H1 (cell line): Measurements from ENCODE around the gene IFI16. TPM values are rescaled to one million over a fixed set of nuclear protein-coding genes. Genes with fewer than 3 reads are reported as not detected.

ENCODE experiments used
- CTCF ChIA-PET: fragments of 300-600 bp; sonication (Branson Sonifier 250); formaldehyde crosslinking; loops from one replicate; lab custom pipeline; 2021; ENCODE audit not compliant: partially characterized antibody; lab: Charles Lee
- POLR2A ChIA-PET: fragments of 300-600 bp; sonication (Branson Sonifier 250); formaldehyde crosslinking; loops from one replicate; lab custom pipeline; 2021; ENCODE audit warnings: inconsistent platforms; ENCODE audit not compliant: partially characterized antibody; lab: Charles Lee
- DNase-seq, 2 experiments: peaks; one replicate each; pipeline versions ENCODE4 v3.0.0 to v3.0.0-alpha.2; 2010 to 2022; ENCODE audit warnings: low spot score in 2 of 2, low read depth in 1 of 2, mixed read lengths in 1 of 2
- FAIRE-seq: peaks from 2 replicates; lab custom pipeline; 2011; peaks lifted over from hg19 to GRCh38; lab: Jason Lieb, UNC
- H2AFZ ChIP-seq: 2 replicates; pipeline ENCODE4 v1.8.1; 2012; ENCODE audit warnings: low read length, inconsistent platforms
- H2AK5ac ChIP-seq: 2 replicates; pipeline ENCODE4 v1.6.1; 2013; ENCODE audit warnings: low read depth, low read length
- H2BK120ac ChIP-seq: replicated peaks from 2 replicates; pipeline ENCODE3; 2013; ENCODE audit warnings: low read depth, low read length, inconsistent platforms
- H2BK12ac ChIP-seq: 2 replicates; pipeline ENCODE4 v1.6.1; 2013; ENCODE audit warnings: low read depth, low read length
- H2BK15ac ChIP-seq: 2 replicates; pipeline ENCODE4 v1.6.1; 2013; ENCODE audit warnings: low read length
- H2BK20ac ChIP-seq: 2 replicates; pipeline ENCODE4 v1.6.1; 2013; ENCODE audit warnings: low read length
- H2BK5ac ChIP-seq: 2 replicates; pipeline ENCODE4 v1.6.1; 2013; ENCODE audit warnings: low read depth, low read length
- H3K14ac ChIP-seq: 2 replicates; pipeline ENCODE4 v1.6.1; 2013; ENCODE audit warnings: inconsistent platforms; ENCODE audit not compliant: insufficient read length
- H3K18ac ChIP-seq: 2 replicates; pipeline ENCODE4 v1.6.1; 2013; ENCODE audit warnings: low read length; ENCODE audit errors: extremely low read depth
- H3K23ac ChIP-seq: 2 replicates; pipeline ENCODE4 v1.6.1; 2013; ENCODE audit warnings: inconsistent platforms; ENCODE audit not compliant: insufficient read length
- H3K23me2 ChIP-seq: 2 replicates; pipeline ENCODE4 v1.6.1; 2013; ENCODE audit warnings: low read depth, low read length
- H3K27ac ChIP-seq: 2 replicates; pipeline ENCODE4 v1.6.1; 2011; ENCODE audit warnings: low read depth, low read length, inconsistent platforms
- H3K27me3 ChIP-seq, 4 experiments: replicated peaks in 1 of 4; 1 replicate in 1 of 4; 2 replicates in 3 of 4; pipeline versions ENCODE4 v1.6.1 to v1.8.1; 2011 to 2013; ENCODE audit warnings: low read length in 3 of 4, mild to moderate bottlenecking in 3 of 4, inconsistent platforms in 2 of 4, mixed read lengths in 2 of 4, moderate library complexity in 1 of 4; ENCODE audit not compliant: control insufficient read depth in 3 of 4, insufficient read depth in 3 of 4; ENCODE audit errors: extremely low read depth in 1 of 4
- H3K36me3 ChIP-seq, 4 experiments: 2 replicates each; pipeline versions ENCODE4 v1.6.1 to v1.8.1; 2011 to 2013; ENCODE audit warnings: mild to moderate bottlenecking in 4 of 4, low read length in 3 of 4, moderate library complexity in 2 of 4, control low read depth in 1 of 4, inconsistent platforms in 1 of 4; ENCODE audit not compliant: insufficient read depth in 4 of 4, control insufficient read depth in 2 of 4
- H3K4ac ChIP-seq: replicated peaks from 2 replicates; pipeline ENCODE3; 2013; ENCODE audit warnings: low read length, low read depth, mixed read lengths, inconsistent platforms; ENCODE audit not compliant: insufficient read length
- H3K4me1 ChIP-seq, 4 experiments: replicated peaks in 1 of 4; 1 replicate in 1 of 4; 2 replicates in 3 of 4; pipeline versions ENCODE4 v1.6.1 to v1.8.1; 2011 to 2013; ENCODE audit warnings: low read length in 3 of 4, inconsistent platforms in 2 of 4, mixed read lengths in 1 of 4; ENCODE audit not compliant: insufficient read depth in 4 of 4, control insufficient read depth in 3 of 4
- H3K4me2 ChIP-seq, 2 experiments: 2 replicates each; pipeline versions ENCODE4 v1.6.1 to v1.8.1; 2011 to 2013; ENCODE audit warnings: low read depth in 2 of 2, low read length in 2 of 2, control low read depth in 1 of 2, inconsistent platforms in 1 of 2, mild to moderate bottlenecking in 1 of 2; ENCODE audit not compliant: insufficient read depth in 1 of 2
- H3K4me3 ChIP-seq, 4 experiments: fragments of 200-600, 300-600 bp in 1 of 4; sonication (generic), shearing (Covaris generic), sonication (Bioruptor Twin) in 1 of 4; 2 replicates each; pipeline versions ENCODE4 v1.5.1 to v1.8.1; 2011 to 2016; ENCODE audit warnings: low read length in 4 of 4, low read depth in 3 of 4, control low read depth in 2 of 4, inconsistent platforms in 2 of 4, mild to moderate bottlenecking in 2 of 4, mixed read lengths in 1 of 4, moderate library complexity in 1 of 4; ENCODE audit not compliant: insufficient read depth in 2 of 4; ENCODE audit errors: extremely low read depth in 1 of 4
- H3K56ac ChIP-seq: replicated peaks from 2 replicates; pipeline ENCODE3; 2013; ENCODE audit warnings: low read depth, mild to moderate bottlenecking, mixed read lengths, low read length, inconsistent platforms; ENCODE audit not compliant: insufficient read length
- H3K79me1 ChIP-seq: 2 replicates; pipeline ENCODE4 v1.6.1; 2013; ENCODE audit warnings: low read depth, low read length, control low read depth
- H3K79me2 ChIP-seq, 2 experiments: 2 replicates each; pipeline versions ENCODE4 v1.6.1 to v1.8.1; 2012 to 2013; ENCODE audit warnings: low read length in 2 of 2, mild to moderate bottlenecking in 2 of 2, inconsistent platforms in 1 of 2; ENCODE audit not compliant: insufficient read depth in 2 of 2, control insufficient read depth in 1 of 2
- H3K9ac ChIP-seq, 4 experiments: replicated peaks in 1 of 4; 1 replicate in 1 of 4; 2 replicates in 3 of 4; pipeline versions ENCODE4 v1.6.1 to v1.8.1; 2011 to 2013; ENCODE audit warnings: low read depth in 3 of 4, low read length in 3 of 4, control low read depth in 2 of 4, mild to moderate bottlenecking in 2 of 4, moderate library complexity in 2 of 4, inconsistent platforms in 1 of 4; ENCODE audit errors: extremely low read depth in 1 of 4
- H3K9me3 ChIP-seq, 2 experiments: 2 replicates each; pipeline versions ENCODE4 v1.6.1 to v1.8.1; 2012 to 2013; ENCODE audit warnings: mild to moderate bottlenecking in 2 of 2, moderate library complexity in 2 of 2, control low read depth in 1 of 2, inconsistent platforms in 1 of 2, low read depth in 1 of 2, low read length in 1 of 2, mixed read lengths in 1 of 2; ENCODE audit not compliant: insufficient read depth in 2 of 2
- H4K20me1 ChIP-seq, 2 experiments: replicated peaks in 1 of 2; 2 replicates each; pipeline versions ENCODE3 to v1.8.1; 2011 to 2013; ENCODE audit warnings: inconsistent platforms in 2 of 2, low read length in 2 of 2, mild to moderate bottlenecking in 1 of 2; ENCODE audit not compliant: insufficient read depth in 2 of 2, control insufficient read depth in 1 of 2
- H4K5ac ChIP-seq: 2 replicates; pipeline ENCODE4 v1.6.1; 2013; ENCODE audit warnings: low read length, low read depth, mixed read lengths, inconsistent platforms; ENCODE audit not compliant: insufficient read length
- H4K8ac ChIP-seq: 2 replicates; pipeline ENCODE4 v1.8.0; 2013; ENCODE audit warnings: mild to moderate bottlenecking, moderate library complexity, low read length, inconsistent platforms; ENCODE audit not compliant: insufficient read depth; ENCODE audit errors: extremely low read depth
- H4K91ac ChIP-seq: replicated peaks from 2 replicates; pipeline ENCODE3; 2013; ENCODE audit warnings: low read length, mixed read lengths, inconsistent platforms; ENCODE audit not compliant: insufficient read length
- ATF3 ChIP-seq: IDR thresholded peaks from 2 replicates; pipeline ENCODE4 v1.6.1; 2011; ENCODE audit warnings: low read depth, mild to moderate bottlenecking, low read length; ENCODE audit not compliant: insufficient read depth
- CREB1 ChIP-seq: IDR thresholded peaks from 2 replicates; pipeline ENCODE4 v1.6.1; 2012; ENCODE audit warnings: inconsistent platforms
- GABPA ChIP-seq: IDR thresholded peaks from 2 replicates; pipeline ENCODE4 v1.6.1; 2011; ENCODE audit warnings: mild to moderate bottlenecking, low read length, moderate library complexity, borderline replicate concordance; ENCODE audit not compliant: insufficient read depth
- HDAC6 ChIP-seq: IDR thresholded peaks from one replicate; pipeline ENCODE4 v1.7.1; 2012; ENCODE audit warnings: low read depth, mild to moderate bottlenecking, inconsistent platforms, low read length, moderate library complexity
- POLR2A ChIP-seq, 2 experiments: IDR thresholded peaks; 1 replicate in 1 of 2; 2 replicates in 1 of 2; pipeline ENCODE4 v1.6.1; 2011; ENCODE audit warnings: low read depth in 2 of 2, low read length in 2 of 2, mild to moderate bottlenecking in 2 of 2; ENCODE audit errors: control extremely low read depth in 1 of 2
- POLR2AphosphoS5 ChIP-seq: IDR thresholded peaks from 2 replicates; pipeline ENCODE4 v1.6.1; 2011; ENCODE audit warnings: low read depth, low read length
- RAD21 ChIP-seq, 2 experiments: IDR thresholded peaks in 1 of 2; conservative IDR thresholded peaks in 1 of 2; 2 replicates each; pipeline ENCODE4 v1.6.1; 2011; ENCODE audit warnings: low read depth in 2 of 2, low read length in 2 of 2, improper control_type of control experiment in 1 of 2, inconsistent platforms in 1 of 2, mild to moderate bottlenecking in 1 of 2, moderate library complexity in 1 of 2
- SIN3A ChIP-seq, 2 experiments: IDR thresholded peaks in 1 of 2; conservative IDR thresholded peaks in 1 of 2; 2 replicates each; pipeline ENCODE4 v1.6.1; 2011 to 2012; ENCODE audit warnings: low read length in 2 of 2, improper control_type of control experiment in 1 of 2, low read depth in 1 of 2, mild to moderate bottlenecking in 1 of 2
- SP4 ChIP-seq: IDR thresholded peaks from 2 replicates; pipeline ENCODE4 v1.6.1; 2012; ENCODE audit warnings: low read length, inconsistent platforms
- SUZ12 ChIP-seq: fragments of 200-600 bp; sonication (generic); IDR thresholded peaks from 2 replicates; pipeline ENCODE4 v1.6.1; 2012; ENCODE audit warnings: mild to moderate bottlenecking, inconsistent platforms, low read length, moderate library complexity, mixed read lengths
- TAF1 ChIP-seq: IDR thresholded peaks from 2 replicates; pipeline ENCODE4 v1.6.1; 2011; ENCODE audit warnings: mild to moderate bottlenecking, low read depth, low read length
- WGBS, 2 experiments: shearing (Covaris generic) in 1 of 2; methylation state at CpG; one replicate each; pipeline versions ENCODE4 v1.1.6 to v1.1.7; 2013 to 2015; ENCODE audit warnings: low lambda C conversion rate in 2 of 2, mixed read lengths in 2 of 2, inconsistent platforms in 1 of 2, low coverage in 1 of 2, missing lambda C conversion rate in 1 of 2; ENCODE audit not compliant: insufficient replicate concordance in 2 of 2, insufficient coverage in 1 of 2, insufficient read length in 1 of 2; ENCODE audit errors: extremely low coverage in 1 of 2, missing lambda C conversion rate in 1 of 2; 5-methylcytosine and 5-hydroxymethylcytosine counted together
- polyA plus RNA-seq, 7 experiments: library from polyadenylated mRNA; depleted of rRNA in 3 of 7; stranded (reverse) in 5 of 7; unstranded in 2 of 7; fragments of >200 nt in 5 of 7; fragments of 200-250 nt in 2 of 7; gene quantifications; 1 replicate in 5 of 7; 2 replicates in 1 of 7; 4 replicates in 1 of 7; pipeline versions ENCODE4 v1.2.1 to v1.2.3, GENCODE V29; 2011 to 2013; ENCODE audit warnings: missing spikeins in 2 of 7, mixed read lengths in 2 of 7
- total RNA-seq: library from RNA; stranded (reverse); fragmentation: NEBNext Ultra II Directional; extraction: Animal tissue kit (Norgen Biotek cat#: 25700); gene quantifications from 2 replicates; pipeline ENCODE4 v1.2.1, GENCODE V29; 2021

Gene IFI16
- total and polyA plus RNA-seq, 2 of the 8 experiments (the other 6 are each of a cell fraction or from before 2014, with no cell fraction given), result 0.63 to 0.74 TPM

GRCh38 chr1:159091180-159091560 is 81.5 kb downstream of the IFI16 start:
- H3K4me3 ChIP-seq, result no peak overlapping the region
- no peaks in the 10 kb centered on the region for H3K23me2 ChIP-seq
- no peak overlapping the region for H2BK120ac ChIP-seq
- H2BK15ac ChIP-seq, result no peak overlapping the region
- H3K79me2 ChIP-seq, result no peaks in the 10 kb centered on the region
- 85% methylated on average over 2 of the region's 2 CpGs; no CpG with 5 or more reads in 1 of the 2 experiments for WGBS, 2 experiments
- H3K4ac ChIP-seq, result no peak overlapping the region
- CTCF ChIA-PET, result interaction anchor here (0.6 to 3.4 kb wide), 4 partner anchors 11 to 408 kb away, joined by 3 to 23 read pairs (median 12); partner anchors contain the start of gene AIM2
- no peak overlapping the region for H3K23ac ChIP-seq
- no peak for FAIRE-seq
- no peak overlapping the region for H4K8ac ChIP-seq
- H3K9me3 ChIP-seq, result no peaks in the 10 kb centered on the region
- TF ChIP-seq CREB1 (no peak), POLR2AphosphoS5 (no peak), POLR2A (IDR thresholded peaks at IDR 0.05; ENCODE audit: control extremely low read depth in 1 of 2, low read depth in 2 of 2, low read length in 2 of 2) (no peak), GABPA (no peak), HDAC6 (no peak), TAF1 (no peak), ATF3 (no peak), RAD21 (IDR thresholded peaks at IDR 0.05 in 1 of 2, conservative IDR thresholded peaks at IDR 0.05 in 1 of 2; ENCODE audit: low read depth in 2 of 2, low read length in 2 of 2) (no peak), SIN3A (conservative IDR thresholded peaks at IDR 0.05 in 1 of 2, IDR thresholded peaks at IDR 0.05 in 1 of 2; ENCODE audit: low read depth in 1 of 2, low read length in 2 of 2) (no peak), SP4 (no peak), SUZ12 (no peak)
- TF ChIP-seq, all 59 proteins: peak for 0
- no peak overlapping the region for H2BK12ac ChIP-seq
- H4K91ac ChIP-seq, result no peak overlapping the region
- no peak overlapping the region for H3K18ac ChIP-seq
- H2AK5ac ChIP-seq, result no peak overlapping the region
- no peak overlapping the region for H3K56ac ChIP-seq
- no peak overlapping the region for H2BK5ac ChIP-seq
- no peak overlapping the region for H3K14ac ChIP-seq
- no peak overlapping the region for H2BK20ac ChIP-seq
- POLR2A ChIA-PET, result no interaction called here
- H3K27me3 ChIP-seq, result no peaks in the 10 kb centered on the region
- H2AFZ ChIP-seq, result no peak overlapping the region
- H3K27ac ChIP-seq, result no peak overlapping the region
- H3K9ac ChIP-seq, result no peak overlapping the region
- H4K5ac ChIP-seq, result no peak overlapping the region
- no peaks in the 10 kb centered on the region for H3K79me1 ChIP-seq
- H4K20me1 ChIP-seq, result no peaks in the 10 kb centered on the region
- H3K4me1 ChIP-seq, result no peaks in the 10 kb centered on the region
- DNase-seq, result no peak
- H3K4me2 ChIP-seq, result no peak overlapping the region
- H3K36me3 ChIP-seq, result no peaks in the 10 kb centered on the region
